Brain microvascular endothelial cell (primary cell): Measurements from ENCODE around the gene WDPCP.
A peak's percentile ranks its signal among the peaks of the same experiment; 100 is the strongest.

Source experiments
- DNase-seq: peaks from one replicate; pipeline ENCODE4 v3.0.0-alpha.2; 2020
- H3K27ac ChIP-seq: fragments of 250-450 bp; sonication (Bioruptor Pico); 2 replicates; pipeline ENCODE4 v1.5.1; 2020; ENCODE audit warnings: mild to moderate bottlenecking, moderate library complexity
- H3K27me3 ChIP-seq: fragments of 250-450 bp; sonication (Bioruptor Pico); replicated peaks from 2 replicates; pipeline ENCODE4 v1.5.1; 2020; ENCODE audit warnings: mild to moderate bottlenecking
- H3K36me3 ChIP-seq: fragments of 250-450 bp; sonication (Bioruptor Pico); replicated peaks from 2 replicates; pipeline ENCODE4 v1.5.1; 2020; ENCODE audit warnings: mild to moderate bottlenecking
- H3K4me3 ChIP-seq: 2 replicates; pipeline ENCODE4 v1.5.1; 2011; ENCODE audit warnings: low read depth, mild to moderate bottlenecking, control low read depth, low read length, moderate library complexity
- in situ Hi-C: cut with HindIII; loops from 2 replicates; pipeline ENCODE4 v1.10.0; 2017; ENCODE audit warnings: low sequenced_read_pairs, low pct_ligation_motif_present
- TF ChIP-seq, protein P1 (sequence below): IDR thresholded peaks from 2 replicates; pipeline ENCODE4 v1.5.1; 2011; ENCODE audit warnings: low read depth, mild to moderate bottlenecking, moderate library complexity, low read length, control low read depth, inconsistent platforms; ENCODE audit errors: missing control alignments

The WDPCP gene

DNA sequence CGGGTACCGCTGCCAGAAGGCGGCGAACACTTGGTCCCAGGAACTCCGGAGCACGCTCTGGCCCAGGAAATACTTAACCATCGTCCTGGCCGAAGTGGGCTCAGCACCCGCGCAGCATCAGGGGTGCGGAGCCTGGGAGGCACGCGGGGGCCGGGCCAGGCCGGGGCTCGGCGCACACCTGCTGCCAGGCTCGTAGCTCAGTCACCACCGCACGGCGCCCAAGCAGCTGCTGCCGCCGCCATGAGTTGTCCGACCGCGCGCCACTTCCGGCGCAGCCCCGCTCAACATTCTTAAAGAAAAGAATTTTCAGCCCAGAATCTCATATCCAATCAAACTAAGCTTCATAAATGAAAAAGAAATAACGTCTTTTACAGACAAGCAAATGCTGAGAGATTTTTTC lies 34.5 kb upstream of the WDPCP start:
- H3K27me3 ChIP-seq = no peaks in the 10 kb centered on the region
- H3K27ac ChIP-seq = no peak overlapping the region
- DNase-seq = no peak
- no peaks in the 10 kb centered on the region for H3K36me3 ChIP-seq
- in situ Hi-C loops = no loop called here
- TF ChIP-seq, protein P1, sequence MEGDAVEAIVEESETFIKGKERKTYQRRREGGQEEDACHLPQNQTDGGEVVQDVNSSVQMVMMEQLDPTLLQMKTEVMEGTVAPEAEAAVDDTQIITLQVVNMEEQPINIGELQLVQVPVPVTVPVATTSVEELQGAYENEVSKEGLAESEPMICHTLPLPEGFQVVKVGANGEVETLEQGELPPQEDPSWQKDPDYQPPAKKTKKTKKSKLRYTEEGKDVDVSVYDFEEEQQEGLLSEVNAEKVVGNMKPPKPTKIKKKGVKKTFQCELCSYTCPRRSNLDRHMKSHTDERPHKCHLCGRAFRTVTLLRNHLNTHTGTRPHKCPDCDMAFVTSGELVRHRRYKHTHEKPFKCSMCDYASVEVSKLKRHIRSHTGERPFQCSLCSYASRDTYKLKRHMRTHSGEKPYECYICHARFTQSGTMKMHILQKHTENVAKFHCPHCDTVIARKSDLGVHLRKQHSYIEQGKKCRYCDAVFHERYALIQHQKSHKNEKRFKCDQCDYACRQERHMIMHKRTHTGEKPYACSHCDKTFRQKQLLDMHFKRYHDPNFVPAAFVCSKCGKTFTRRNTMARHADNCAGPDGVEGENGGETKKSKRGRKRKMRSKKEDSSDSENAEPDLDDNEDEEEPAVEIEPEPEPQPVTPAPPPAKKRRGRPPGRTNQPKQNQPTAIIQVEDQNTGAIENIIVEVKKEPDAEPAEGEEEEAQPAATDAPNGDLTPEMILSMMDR = no peak
- H3K4me3 ChIP-seq = no peak overlapping the region

DNA sequence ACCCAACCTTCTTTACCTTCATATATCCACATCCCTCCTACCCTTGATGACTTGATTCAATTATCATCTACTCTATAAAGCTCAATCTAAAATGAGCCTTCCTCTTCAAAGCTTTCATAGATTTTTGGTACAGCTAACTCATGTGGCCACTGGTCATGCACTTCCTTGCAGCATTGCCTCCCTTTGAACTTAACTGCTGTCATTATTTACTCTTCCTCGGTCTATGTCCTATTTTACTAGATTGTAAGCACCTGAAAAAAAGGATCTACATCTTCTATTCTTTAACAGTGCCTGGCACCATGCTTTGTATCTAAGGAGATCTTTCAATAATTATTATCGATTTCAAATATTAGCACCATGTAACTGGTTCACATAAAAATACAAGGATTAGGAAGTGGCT lies 31.1 kb upstream of the WDPCP start:
- Histone ChIP-seq H3K27me3 (no peaks in the 10 kb centered on the region), H3K4me3 (no peak overlapping the region), H3K36me3 (no peaks in the 10 kb centered on the region), H3K27ac (no peak overlapping the region)
- TF ChIP-seq, protein P1 = no peak
- DNase-seq = no peak
- in situ Hi-C loops = no loop called here

DNA sequence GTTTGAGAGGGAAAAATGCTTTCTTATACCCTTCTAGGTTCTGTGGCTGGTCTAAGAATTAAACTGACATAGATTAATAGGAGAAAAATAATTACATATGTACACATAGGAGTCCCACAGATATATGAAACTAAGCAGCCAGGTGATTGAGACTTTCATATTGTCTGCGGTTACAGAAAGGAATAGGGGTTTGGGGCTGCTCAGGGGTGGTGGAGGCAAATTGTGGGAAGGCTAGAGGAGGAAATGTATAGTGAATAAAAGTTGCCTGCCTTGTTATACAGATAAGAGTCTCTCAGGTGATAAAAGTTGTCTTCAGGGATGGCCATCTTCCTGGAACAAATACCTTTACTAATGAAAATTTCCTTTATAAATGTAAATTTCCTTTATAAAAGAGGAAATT lies 29.1 kb upstream of the WDPCP start:
- Histone ChIP-seq H3K36me3 (no peaks in the 10 kb centered on the region), H3K4me3 (no peak overlapping the region), H3K27me3 (no peaks in the 10 kb centered on the region), H3K27ac (no peak overlapping the region)
- TF ChIP-seq, protein P1 = no peak
- no peak for DNase-seq
- in situ Hi-C loops = no loop called here

DNA sequence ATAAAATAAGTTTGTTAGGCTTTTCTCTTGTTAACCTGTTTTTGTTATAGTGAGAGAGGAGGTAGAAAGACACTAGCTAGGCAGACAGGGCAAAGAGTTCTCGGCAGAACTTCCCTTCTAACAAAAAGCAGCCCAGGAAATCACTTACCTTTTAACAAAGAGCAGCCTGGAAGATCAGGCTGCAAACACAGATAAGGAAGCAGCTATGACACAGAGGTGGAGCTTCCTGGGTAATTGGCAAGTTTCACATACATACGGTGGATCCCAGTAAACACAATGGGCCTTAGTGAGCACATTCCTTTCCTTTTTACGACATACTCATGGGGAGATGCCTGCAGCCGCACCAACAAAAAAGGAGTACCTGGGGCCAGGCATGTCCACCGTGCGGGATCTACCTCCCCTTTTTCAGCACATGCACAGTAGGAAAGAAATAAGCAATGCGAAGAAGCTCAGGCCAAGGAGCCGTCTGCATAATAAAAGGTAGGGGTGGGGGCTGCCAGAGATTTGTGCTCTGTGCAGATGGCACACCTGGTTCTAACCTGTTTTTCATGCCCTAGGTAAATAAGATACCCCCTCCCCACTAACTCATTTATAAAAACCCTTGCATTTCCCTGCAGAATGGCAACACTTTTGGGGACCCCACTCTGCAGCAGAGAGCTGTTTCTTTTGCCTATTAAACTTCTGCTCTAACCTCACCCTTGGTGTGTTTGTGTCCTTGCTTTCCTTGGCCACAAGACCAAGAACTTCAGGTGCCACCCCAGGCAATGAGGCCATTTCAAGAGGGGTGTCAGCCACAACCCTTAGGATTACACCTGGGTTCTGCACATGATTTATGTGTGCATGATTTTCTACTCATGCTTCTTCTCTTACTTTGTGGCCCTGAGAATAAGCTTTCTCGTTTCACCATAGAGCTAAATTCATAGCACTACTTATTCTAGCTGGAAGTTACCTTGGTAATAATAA lies 27.0 kb upstream of the WDPCP start:
- H3K4me3 ChIP-seq = no peak overlapping the region
- H3K36me3 ChIP-seq = no peaks in the 10 kb centered on the region
- in situ Hi-C loops = no loop called here
- DNase-seq = peak; percentile 41
- no peak overlapping the region for H3K27ac ChIP-seq
- no peaks in the 10 kb centered on the region for H3K27me3 ChIP-seq
- TF ChIP-seq, protein P1 = no peak

DNA sequence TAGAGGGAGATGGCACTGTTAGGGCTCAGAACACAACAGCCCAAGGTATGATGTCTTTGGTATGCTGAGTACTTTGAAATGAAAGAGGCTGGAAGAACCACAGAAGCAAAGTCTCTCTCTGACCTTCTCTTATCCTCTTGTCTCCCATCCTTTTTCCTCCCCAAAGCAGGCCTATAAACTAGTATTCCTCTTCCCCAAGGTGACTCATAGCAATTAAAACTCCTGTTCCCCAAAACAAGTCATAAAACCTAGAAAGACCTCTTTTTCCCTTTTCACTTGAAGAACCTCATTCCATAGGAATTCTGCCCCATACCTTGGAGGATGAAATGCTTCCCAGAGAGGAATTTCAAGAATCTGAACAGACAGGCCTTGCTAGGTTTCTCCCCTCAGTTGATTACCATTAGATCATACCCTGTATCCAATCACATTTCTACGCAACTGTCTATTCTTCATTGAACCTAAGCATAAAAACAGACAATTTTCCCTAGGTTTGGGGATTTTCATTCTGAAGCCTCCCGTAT lies 26.2 kb upstream of the WDPCP start:
- TF ChIP-seq, protein P1 = no peak
- no peak overlapping the region for H3K4me3 ChIP-seq
- no peak for DNase-seq
- H3K36me3 ChIP-seq = no peaks in the 10 kb centered on the region
- H3K27me3 ChIP-seq = no peaks in the 10 kb centered on the region
- H3K27ac ChIP-seq = no peak overlapping the region
- in situ Hi-C loops = no loop called here
